HepG2 (cell line): ENCODE results near the gene PPP1R12C. TPM values are rescaled to one million over a fixed set of nuclear protein-coding genes. Genes with fewer than 3 reads are reported as not detected.

Source experiments
- BRCA1 ChIP-seq: sonication (generic); formaldehyde crosslinking; IDR thresholded peaks from 2 replicates; pipeline ENCODE4 v1.4.0; 2020; ENCODE audit warnings: missing genetic modification reagents
- KAT7 ChIP-seq: IDR thresholded peaks from 2 replicates; pipeline ENCODE4 v1.6.1; 2018; ENCODE audit warnings: borderline replicate concordance, missing compliant biosample characterization
- MAZ ChIP-seq, 2 experiments: sonication (generic) in 1 of 2; formaldehyde crosslinking in 1 of 2; IDR thresholded peaks; 2 replicates each; pipeline versions ENCODE4 v1.5.0 to v1.6.1; 2012 to 2020; ENCODE audit warnings: low read depth in 2 of 2, mild to moderate bottlenecking in 2 of 2, borderline replicate concordance in 1 of 2, improper control_type of control experiment in 1 of 2, low read length in 1 of 2, missing genetic modification reagents in 1 of 2, moderate library complexity in 1 of 2
- PHF20 ChIP-seq: sonication (generic); formaldehyde crosslinking; IDR thresholded peaks from 2 replicates; pipeline ENCODE4 v1.5.0; 2020; ENCODE audit warnings: mild to moderate bottlenecking, missing genetic modification reagents
- PITX1 ChIP-seq: sonication (generic); formaldehyde crosslinking; IDR thresholded peaks from 2 replicates; pipeline ENCODE4 v1.5.1; 2020; ENCODE audit warnings: mild to moderate bottlenecking, missing genetic modification reagents
- SALL1 ChIP-seq: sonication (generic); formaldehyde crosslinking; IDR thresholded peaks from 2 replicates; pipeline ENCODE4 v1.8.0; 2022; ENCODE audit warnings: mild to moderate bottlenecking, missing genetic modification reagents
- SALL2 ChIP-seq: sonication (generic); formaldehyde crosslinking; IDR thresholded peaks from 2 replicates; pipeline ENCODE4 v1.8.1; 2023; ENCODE audit warnings: mild to moderate bottlenecking, missing genetic modification reagents, inconsistent platforms
- SMYD3 ChIP-seq: sonication (generic); formaldehyde crosslinking; IDR thresholded peaks from 2 replicates; pipeline ENCODE4 v1.8.1; 2023; ENCODE audit warnings: mild to moderate bottlenecking, missing genetic modification reagents
- SP1 ChIP-seq, 2 experiments: fragments of 450-650 bp in 1 of 2; sonication (generic) in 1 of 2; formaldehyde crosslinking in 1 of 2; IDR thresholded peaks; 2 replicates each; pipeline versions ENCODE4 v1.4.0 to v1.6.1; 2016 to 2020; ENCODE audit warnings: missing genetic modification reagents in 1 of 2
- SRSF1 ChIP-seq: fragments of 200-400 bp; formaldehyde crosslinking; optimal IDR thresholded peaks from 2 replicates; pipeline ENCODE3; 2017; ENCODE audit warnings: mild to moderate bottlenecking, low read depth, low read length, moderate library complexity
- TCF7 ChIP-seq: sonication (generic); IDR thresholded peaks from 2 replicates; pipeline ENCODE4 v1.6.1; 2016; ENCODE audit warnings: antibody characterized with exemption, low read depth
- XBP1 ChIP-seq: sonication (generic); formaldehyde crosslinking; IDR thresholded peaks from 2 replicates; pipeline ENCODE4 v1.5.0; 2020; ENCODE audit warnings: missing genetic modification reagents
- YEATS4 ChIP-seq: sonication (generic); formaldehyde crosslinking; IDR thresholded peaks from 2 replicates; pipeline ENCODE4 v1.4.0; 2020; ENCODE audit warnings: missing genetic modification reagents, borderline replicate concordance
- ZNF256 ChIP-seq: sonication (generic); formaldehyde crosslinking; conservative IDR thresholded peaks from 2 replicates; pipeline ENCODE4 v1.4.0; 2020; ENCODE audit warnings: missing genetic modification reagents
- ZNF329 ChIP-seq: sonication (generic); formaldehyde crosslinking; IDR thresholded peaks from 2 replicates; pipeline ENCODE4 v1.9.0; 2021; ENCODE audit warnings: low read depth, mild to moderate bottlenecking, missing genetic modification reagents
- ZNF557 ChIP-seq: sonication (generic); formaldehyde crosslinking; IDR thresholded peaks from 2 replicates; pipeline ENCODE4 v1.4.0; 2020; ENCODE audit warnings: missing genetic modification reagents
- ZNF788 ChIP-seq: sonication (generic); formaldehyde crosslinking; IDR thresholded peaks from 2 replicates; pipeline ENCODE4 v1.5.0; 2020; ENCODE audit warnings: mild to moderate bottlenecking, missing genetic modification reagents, borderline replicate concordance
- polyA plus RNA-seq, 8 experiments: library from polyadenylated mRNA; depleted of rRNA in 3 of 8; stranded (reverse) in 7 of 8; unstranded in 1 of 8; fragments of >200 nt; fragmentation: Illumina TruSeq in 4 of 8; extraction: Trizol in 4 of 8; gene quantifications; 2 replicates each; pipeline versions ENCODE4 v1.2.1 to v1.2.3, GENCODE V29; 2011 to 2016; ENCODE audit warnings: low read depth in 4 of 8, missing spikeins in 1 of 8, mixed read lengths in 1 of 8; ENCODE audit not compliant: insufficient read depth in 1 of 8
- total RNA-seq, 5 experiments: library from RNA; depleted of rRNA; stranded (reverse); fragments of >200 nt; fragmentation: Illumina TruSeq; extraction: Trizol; gene quantifications; 2 replicates each; pipeline ENCODE4 v1.2.3, GENCODE V29; 2016; ENCODE audit warnings: low read depth in 1 of 5
- TF ChIP-seq, protein P1 (sequence below): sonication (generic); formaldehyde crosslinking; IDR thresholded peaks from 2 replicates; pipeline ENCODE4 v1.4.0; 2020; ENCODE audit warnings: missing genetic modification reagents
- TF ChIP-seq, protein P2 (sequence below): conservative IDR thresholded peaks from 2 replicates; pipeline ENCODE4 v1.6.1; 2018; ENCODE audit warnings: missing genetic modification reagents
- TF ChIP-seq, protein P3 (sequence below): sonication (generic); formaldehyde crosslinking; IDR thresholded peaks from 2 replicates; pipeline ENCODE4 v1.4.0; 2020; ENCODE audit warnings: missing genetic modification reagents
- TF ChIP-seq, protein P4 (sequence below): sonication (generic); formaldehyde crosslinking; IDR thresholded peaks from 2 replicates; pipeline ENCODE4 v1.4.0; 2020; ENCODE audit warnings: missing genetic modification reagents
- TF ChIP-seq, protein P5 (sequence below): sonication (generic); formaldehyde crosslinking; IDR thresholded peaks from 2 replicates; pipeline ENCODE4 v1.4.0; 2020; ENCODE audit warnings: missing genetic modification reagents, mild to moderate bottlenecking, borderline replicate concordance

PPP1R12C gene
- total and polyA plus RNA-seq, 2 of the 13 experiments (the other 11 are each of a cell fraction or from before 2014, with no cell fraction given), result 29.7 to 30.3 TPM

DNA sequence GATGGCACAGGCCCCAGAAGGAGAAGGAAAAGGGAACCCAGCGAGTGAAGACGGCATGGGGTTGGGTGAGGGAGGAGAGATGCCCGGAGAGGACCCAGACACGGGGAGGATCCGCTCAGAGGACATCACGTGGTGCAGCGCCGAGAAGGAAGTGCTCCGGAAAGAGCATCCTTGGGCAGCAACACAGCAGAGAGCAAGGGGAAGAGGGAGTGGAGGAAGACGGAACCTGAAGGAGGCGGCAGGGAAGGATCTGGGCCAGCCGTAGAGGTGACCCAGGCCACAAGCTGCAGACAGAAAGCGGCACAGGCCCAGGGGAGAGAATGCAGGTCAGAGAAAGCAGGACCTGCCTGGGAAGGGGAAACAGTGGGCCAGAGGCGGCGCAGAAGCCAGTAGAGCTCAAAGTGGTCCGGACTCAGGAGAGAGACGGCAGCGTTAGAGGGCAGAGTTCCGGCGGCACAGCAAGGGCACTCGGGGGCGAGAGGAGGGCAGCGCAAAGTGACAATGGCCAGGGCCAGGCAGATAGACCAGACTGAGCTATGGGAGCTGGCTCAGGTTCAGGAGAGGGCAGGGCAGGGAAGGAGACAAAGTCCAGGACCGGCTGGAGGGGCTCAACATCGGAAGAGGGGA lies 1.1 kb downstream of the PPP1R12C start (continued):
- TF ChIP-seq TCF7, result no peak
- TF ChIP-seq SP1 (IDR thresholded peaks at IDR 0.05), result no peak
- no peak for TF ChIP-seq SP1 (CRISPR knock-in tag; IDR thresholded peaks at IDR 0.05)
- TF ChIP-seq PHF20 (CRISPR knock-in tag), result no peak
- TF ChIP-seq ZNF788, result no peak
- no peak for TF ChIP-seq ZNF256 (CRISPR knock-in tag)
- TF ChIP-seq KAT7 (CRISPR knock-in tag), result 0 out of 2 replicates have a peak, but pooled peaks have one; percentile 6
- TF ChIP-seq YEATS4 (CRISPR knock-in tag), result no peak
- no peak for TF ChIP-seq MAZ (IDR thresholded peaks at IDR 0.05; ENCODE audit: borderline replicate concordance, low read depth, low read length)
- TF ChIP-seq MAZ (CRISPR knock-in tag; IDR thresholded peaks at IDR 0.05; ENCODE audit: low read depth), result no peak
- TF ChIP-seq ZNF557 (CRISPR knock-in tag), result no peak
- peak; percentile 35; the same call in 1 of the 2 replicates for TF ChIP-seq PITX1 (CRISPR knock-in tag)
- no peak for TF ChIP-seq SALL2 (CRISPR knock-in tag)
- TF ChIP-seq SALL1, result 0 out of 2 replicates have a peak, but pooled peaks have one; percentile 1
- TF ChIP-seq, protein P1, sequence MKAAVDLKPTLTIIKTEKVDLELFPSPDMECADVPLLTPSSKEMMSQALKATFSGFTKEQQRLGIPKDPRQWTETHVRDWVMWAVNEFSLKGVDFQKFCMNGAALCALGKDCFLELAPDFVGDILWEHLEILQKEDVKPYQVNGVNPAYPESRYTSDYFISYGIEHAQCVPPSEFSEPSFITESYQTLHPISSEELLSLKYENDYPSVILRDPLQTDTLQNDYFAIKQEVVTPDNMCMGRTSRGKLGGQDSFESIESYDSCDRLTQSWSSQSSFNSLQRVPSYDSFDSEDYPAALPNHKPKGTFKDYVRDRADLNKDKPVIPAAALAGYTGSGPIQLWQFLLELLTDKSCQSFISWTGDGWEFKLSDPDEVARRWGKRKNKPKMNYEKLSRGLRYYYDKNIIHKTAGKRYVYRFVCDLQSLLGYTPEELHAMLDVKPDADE, result no peak
- no peak for TF ChIP-seq XBP1 (CRISPR knock-in tag)
- peak; percentile 41 for TF ChIP-seq SRSF1
- TF ChIP-seq, protein P2, sequence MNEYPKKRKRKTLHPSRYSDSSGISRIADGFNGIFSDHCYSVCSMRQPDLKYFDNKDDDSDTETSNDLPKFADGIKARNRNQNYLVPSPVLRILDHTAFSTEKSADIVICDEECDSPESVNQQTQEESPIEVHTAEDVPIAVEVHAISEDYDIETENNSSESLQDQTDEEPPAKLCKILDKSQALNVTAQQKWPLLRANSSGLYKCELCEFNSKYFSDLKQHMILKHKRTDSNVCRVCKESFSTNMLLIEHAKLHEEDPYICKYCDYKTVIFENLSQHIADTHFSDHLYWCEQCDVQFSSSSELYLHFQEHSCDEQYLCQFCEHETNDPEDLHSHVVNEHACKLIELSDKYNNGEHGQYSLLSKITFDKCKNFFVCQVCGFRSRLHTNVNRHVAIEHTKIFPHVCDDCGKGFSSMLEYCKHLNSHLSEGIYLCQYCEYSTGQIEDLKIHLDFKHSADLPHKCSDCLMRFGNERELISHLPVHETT (CRISPR knock-in tag), result no peak
- no peak for TF ChIP-seq ZNF329 (CRISPR knock-in tag)
- TF ChIP-seq BRCA1 (CRISPR knock-in tag), result no peak
- TF ChIP-seq, protein P3, sequence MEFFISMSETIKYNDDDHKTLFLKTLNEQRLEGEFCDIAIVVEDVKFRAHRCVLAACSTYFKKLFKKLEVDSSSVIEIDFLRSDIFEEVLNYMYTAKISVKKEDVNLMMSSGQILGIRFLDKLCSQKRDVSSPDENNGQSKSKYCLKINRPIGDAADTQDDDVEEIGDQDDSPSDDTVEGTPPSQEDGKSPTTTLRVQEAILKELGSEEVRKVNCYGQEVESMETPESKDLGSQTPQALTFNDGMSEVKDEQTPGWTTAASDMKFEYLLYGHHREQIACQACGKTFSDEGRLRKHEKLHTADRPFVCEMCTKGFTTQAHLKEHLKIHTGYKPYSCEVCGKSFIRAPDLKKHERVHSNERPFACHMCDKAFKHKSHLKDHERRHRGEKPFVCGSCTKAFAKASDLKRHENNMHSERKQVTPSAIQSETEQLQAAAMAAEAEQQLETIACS (CRISPR knock-in tag), result no peak; the same call in 1 of the 2 replicates
- TF ChIP-seq, protein P4, sequence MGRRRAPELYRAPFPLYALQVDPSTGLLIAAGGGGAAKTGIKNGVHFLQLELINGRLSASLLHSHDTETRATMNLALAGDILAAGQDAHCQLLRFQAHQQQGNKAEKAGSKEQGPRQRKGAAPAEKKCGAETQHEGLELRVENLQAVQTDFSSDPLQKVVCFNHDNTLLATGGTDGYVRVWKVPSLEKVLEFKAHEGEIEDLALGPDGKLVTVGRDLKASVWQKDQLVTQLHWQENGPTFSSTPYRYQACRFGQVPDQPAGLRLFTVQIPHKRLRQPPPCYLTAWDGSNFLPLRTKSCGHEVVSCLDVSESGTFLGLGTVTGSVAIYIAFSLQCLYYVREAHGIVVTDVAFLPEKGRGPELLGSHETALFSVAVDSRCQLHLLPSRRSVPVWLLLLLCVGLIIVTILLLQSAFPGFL (CRISPR knock-in tag), result no peak
- TF ChIP-seq, protein P5, sequence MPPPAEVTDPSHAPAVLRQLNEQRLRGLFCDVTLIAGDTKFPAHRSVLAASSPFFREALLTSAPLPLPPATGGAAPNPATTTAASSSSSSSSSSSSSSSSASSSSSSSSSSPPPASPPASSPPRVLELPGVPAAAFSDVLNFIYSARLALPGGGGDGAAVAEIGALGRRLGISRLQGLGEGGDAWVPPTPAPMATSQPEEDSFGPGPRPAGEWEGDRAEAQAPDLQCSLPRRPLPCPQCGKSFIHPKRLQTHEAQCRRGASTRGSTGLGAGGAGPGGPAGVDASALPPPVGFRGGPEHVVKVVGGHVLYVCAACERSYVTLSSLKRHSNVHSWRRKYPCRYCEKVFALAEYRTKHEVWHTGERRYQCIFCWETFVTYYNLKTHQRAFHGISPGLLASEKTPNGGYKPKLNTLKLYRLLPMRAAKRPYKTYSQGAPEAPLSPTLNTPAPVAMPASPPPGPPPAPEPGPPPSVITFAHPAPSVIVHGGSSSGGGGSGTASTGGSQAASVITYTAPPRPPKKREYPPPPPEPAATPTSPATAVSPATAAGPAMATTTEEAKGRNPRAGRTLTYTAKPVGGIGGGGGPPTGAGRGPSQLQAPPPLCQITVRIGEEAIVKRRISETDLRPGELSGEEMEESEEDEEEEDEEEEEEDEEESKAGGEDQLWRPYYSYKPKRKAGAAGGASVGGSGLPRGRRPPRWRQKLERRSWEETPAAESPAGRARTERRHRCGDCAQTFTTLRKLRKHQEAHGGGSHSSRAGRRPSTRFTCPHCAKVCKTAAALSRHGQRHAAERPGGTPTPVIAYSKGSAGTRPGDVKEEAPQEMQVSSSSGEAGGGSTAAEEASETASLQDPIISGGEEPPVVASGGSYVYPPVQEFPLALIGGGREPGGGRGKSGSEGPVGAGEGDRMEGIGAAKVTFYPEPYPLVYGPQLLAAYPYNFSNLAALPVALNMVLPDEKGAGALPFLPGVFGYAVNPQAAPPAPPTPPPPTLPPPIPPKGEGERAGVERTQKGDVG (CRISPR knock-in tag), result 0 out of 2 replicates have a peak, but pooled peaks have one; percentile 14
- TF ChIP-seq SMYD3 (CRISPR knock-in tag), result no peak
